NB4 (cell line): ENCODE data around the gene LILRA5.
"Not testable (repeated sequence)": the region's sequence is repeated elsewhere in the genome, so short reads cannot be mapped to it uniquely, and the experiment has no call there.

Source experiments
- DNase-seq: peaks from one replicate; pipeline ENCODE4 v3.0.0; 2010; ENCODE audit warnings: low read depth
- H3K4me3 ChIP-seq: one replicate; pipeline ENCODE4 v1.5.1; 2011; ENCODE audit warnings: mild to moderate bottlenecking, low read depth, low read length, moderate library complexity
- MYC ChIP-seq: IDR thresholded peaks from 2 replicates; pipeline ENCODE4 v1.6.1; 2011; ENCODE audit warnings: low read depth, low read length
- POLR2A ChIP-seq: IDR thresholded peaks from 2 replicates; pipeline ENCODE4 v1.6.1; 2011; ENCODE audit warnings: mild to moderate bottlenecking; ENCODE audit not compliant: insufficient read length; ENCODE audit errors: extremely low read depth
- TF ChIP-seq, protein P1 (sequence below): IDR thresholded peaks from one replicate; pipeline ENCODE4 v1.5.1; 2012; ENCODE audit warnings: low read depth, low read length
- TF ChIP-seq, protein P2 (sequence below): IDR thresholded peaks from 2 replicates; pipeline ENCODE4 v1.6.1; 2011; ENCODE audit warnings: low read depth, low read length

LILRA5 gene

DNA sequence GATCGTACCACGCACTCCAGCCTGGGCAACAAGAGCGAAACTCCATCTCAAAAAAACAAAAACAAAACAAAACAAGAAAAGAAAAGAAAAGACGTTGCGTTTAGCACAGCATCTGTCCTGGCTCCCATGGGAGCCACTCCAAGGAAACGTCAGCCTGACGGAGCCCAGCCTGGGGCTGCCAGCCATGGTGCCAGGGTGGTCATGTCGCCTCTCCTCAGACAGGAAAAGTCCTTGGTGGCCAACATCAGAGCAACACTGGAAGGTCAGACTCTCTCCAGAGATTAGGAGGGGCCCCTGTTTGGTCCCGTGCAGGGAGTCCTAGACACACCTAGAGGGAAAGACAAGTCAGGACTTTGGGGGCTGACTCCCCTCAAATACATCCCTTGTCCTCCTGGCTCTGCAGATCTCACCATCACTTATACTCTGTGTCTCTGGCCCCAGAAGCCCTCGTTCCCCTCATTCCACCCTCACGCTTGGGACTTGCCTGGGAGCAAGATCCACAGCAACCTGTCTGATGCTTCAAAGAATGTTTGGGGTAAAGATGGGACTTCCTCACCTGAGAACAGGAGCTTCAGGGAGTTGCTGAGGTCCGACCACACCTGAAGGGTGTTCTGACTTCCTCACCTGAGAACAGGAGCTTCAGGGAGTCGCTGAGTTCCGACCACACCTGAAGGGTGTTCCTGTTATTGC, 16.7 kb upstream of the LILRA5 start:
- TF ChIP-seq, protein P1, sequence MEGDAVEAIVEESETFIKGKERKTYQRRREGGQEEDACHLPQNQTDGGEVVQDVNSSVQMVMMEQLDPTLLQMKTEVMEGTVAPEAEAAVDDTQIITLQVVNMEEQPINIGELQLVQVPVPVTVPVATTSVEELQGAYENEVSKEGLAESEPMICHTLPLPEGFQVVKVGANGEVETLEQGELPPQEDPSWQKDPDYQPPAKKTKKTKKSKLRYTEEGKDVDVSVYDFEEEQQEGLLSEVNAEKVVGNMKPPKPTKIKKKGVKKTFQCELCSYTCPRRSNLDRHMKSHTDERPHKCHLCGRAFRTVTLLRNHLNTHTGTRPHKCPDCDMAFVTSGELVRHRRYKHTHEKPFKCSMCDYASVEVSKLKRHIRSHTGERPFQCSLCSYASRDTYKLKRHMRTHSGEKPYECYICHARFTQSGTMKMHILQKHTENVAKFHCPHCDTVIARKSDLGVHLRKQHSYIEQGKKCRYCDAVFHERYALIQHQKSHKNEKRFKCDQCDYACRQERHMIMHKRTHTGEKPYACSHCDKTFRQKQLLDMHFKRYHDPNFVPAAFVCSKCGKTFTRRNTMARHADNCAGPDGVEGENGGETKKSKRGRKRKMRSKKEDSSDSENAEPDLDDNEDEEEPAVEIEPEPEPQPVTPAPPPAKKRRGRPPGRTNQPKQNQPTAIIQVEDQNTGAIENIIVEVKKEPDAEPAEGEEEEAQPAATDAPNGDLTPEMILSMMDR, result no peak
- TF ChIP-seq, protein P2, sequence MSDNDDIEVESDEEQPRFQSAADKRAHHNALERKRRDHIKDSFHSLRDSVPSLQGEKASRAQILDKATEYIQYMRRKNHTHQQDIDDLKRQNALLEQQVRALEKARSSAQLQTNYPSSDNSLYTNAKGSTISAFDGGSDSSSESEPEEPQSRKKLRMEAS, result no peak
- TF ChIP-seq POLR2A (no peak), MYC (no peak)
- DNase-seq, result no peak
- H3K4me3 ChIP-seq, result no peak overlapping the region

DNA sequence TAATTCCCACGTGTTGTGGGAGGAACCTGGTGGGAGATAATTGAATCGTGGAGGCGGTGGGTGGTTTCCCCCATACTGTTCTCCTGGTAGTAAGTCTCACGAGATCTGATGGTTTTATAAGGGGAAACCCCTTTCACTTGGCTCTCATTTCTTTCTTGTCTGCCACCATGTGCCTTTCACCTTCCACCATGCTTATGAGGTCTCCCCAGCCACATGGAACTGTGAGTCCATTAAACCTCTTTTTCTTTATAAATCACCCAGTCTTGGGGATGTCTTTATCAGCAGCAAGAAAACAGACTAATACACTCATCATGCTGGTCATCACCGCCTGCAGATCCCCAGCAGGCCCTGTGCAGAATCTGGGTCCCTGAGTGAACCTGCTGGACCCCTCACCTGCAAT, 15.8 kb upstream of the LILRA5 start:
- DNase-seq, result not testable (repeated sequence)

DNA sequence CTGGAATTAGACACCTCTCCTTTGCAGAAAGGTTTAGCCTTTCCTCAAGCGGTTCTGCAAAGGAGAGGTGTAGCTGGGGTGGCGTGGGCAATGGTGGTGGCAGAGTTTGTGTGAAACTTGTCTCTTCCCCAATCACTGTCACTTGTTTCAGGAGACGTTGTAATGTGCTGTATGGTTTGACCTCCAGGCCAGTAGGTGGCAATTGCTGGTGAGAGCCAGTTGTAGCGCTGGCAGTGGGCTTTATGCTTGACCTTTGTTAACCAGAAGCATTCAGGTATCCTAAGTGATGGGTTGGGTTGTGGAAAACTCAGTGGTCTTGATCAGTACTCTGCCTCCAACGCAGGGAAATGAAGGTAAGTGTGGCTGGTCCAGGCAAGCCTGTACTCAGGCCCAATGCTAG, 12.7 kb upstream of the LILRA5 start:
- TF ChIP-seq, protein P2, result no peak
- TF ChIP-seq POLR2A (no peak), MYC (no peak)
- TF ChIP-seq, protein P1, result no peak
- no peak for DNase-seq
- H3K4me3 ChIP-seq, result no peak overlapping the region

More for the DNA sequence above, 15.8 kb upstream of the LILRA5 start:
- not testable (repeated sequence) for H3K4me3 ChIP-seq

DNA sequence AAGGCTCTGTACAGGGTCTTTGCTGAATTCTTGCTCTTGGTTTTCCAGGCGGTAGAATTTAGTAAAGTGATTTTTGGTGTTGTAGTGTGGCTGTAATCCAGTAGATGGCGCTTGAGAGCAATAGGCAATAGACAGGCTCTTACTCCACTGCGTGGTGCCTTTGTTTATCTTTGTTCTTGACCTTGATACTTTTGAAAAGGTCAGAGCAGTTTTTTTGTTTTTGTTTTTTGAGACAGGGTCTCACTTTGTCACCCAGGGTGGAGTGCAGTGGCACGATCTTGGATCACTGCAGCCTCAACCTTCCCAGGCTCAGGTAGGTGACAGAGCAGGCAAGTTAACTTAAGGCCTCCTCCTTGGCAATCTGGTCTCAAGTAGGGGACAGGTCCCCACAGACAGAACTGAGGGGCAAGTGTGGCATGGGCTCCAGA, 12.2 kb upstream of the LILRA5 start:
- DNase-seq, result peak; percentile 60
- H3K4me3 ChIP-seq, result no peak overlapping the region
- TF ChIP-seq, protein P1, result peak; percentile 76
- TF ChIP-seq, protein P2, result no peak

DNA sequence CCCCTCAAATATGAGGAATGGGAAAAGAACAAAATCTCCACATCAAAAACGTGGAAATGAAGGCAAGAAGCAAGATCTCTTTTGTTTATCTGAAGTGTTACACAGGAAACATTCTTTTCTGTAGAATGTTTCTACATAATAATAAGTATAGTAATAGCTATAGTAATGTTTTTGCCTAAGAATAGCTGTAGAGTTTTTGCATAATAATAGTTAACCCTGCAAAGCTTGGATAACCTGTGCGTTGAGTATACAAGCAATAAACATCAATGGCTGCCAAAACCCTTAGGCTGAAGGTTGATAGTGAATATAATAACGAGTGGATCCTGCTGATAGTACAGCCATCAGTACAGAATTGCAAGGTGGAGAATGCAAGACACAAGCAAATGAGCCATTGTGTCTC, 11.1 kb upstream of the LILRA5 start:
- DNase-seq, result no peak
- no peak overlapping the region for H3K4me3 ChIP-seq
- TF ChIP-seq, protein P2, result no peak
- TF ChIP-seq, protein P1, result no peak
- TF ChIP-seq MYC, result no peak
- no peak for TF ChIP-seq POLR2A

DNA sequence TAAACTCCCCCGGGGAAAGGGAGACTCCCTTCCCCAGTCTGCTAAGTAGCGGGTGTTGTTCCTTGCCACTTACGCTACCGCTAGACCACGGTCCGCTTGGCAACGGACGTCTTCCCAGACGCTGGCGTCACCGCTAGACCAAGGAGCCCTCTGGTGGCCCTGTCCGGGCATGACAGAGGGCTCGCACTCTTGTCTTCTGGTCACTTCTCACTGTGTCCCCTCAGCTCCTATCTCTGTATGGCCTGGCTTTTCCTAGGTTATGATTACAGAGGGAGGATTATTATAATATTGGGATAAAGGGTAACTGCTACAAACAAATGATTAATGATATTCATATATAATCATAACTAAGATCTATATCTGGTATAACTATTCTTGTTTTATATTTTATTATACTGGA, 10.0 kb upstream of the LILRA5 start:
- H3K4me3 ChIP-seq, DNase-seq: not testable (repeated sequence)

DNA sequence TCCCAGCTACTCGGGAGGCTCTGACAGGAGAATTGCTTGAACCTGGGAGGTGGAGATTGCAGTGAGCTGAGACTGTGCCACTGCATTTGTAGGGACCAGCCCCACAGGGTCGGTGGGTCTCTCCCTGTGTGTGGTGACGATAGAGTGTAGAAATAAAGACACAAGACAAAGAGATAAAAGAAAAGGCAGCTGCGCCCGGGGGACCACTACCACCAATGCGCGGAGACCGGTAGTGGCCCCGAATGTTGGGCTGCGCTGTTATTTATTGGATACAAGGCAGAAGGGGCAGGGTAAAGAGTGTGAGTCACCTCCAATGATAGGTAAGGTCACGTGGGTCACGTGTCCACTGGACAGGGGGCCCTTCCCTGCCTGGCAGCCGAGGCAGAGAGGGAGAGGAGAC, 9.3 kb upstream of the LILRA5 start:
- DNase-seq, H3K4me3 ChIP-seq: not testable (repeated sequence)
